Progenitor cell of endocrine pancreas (in vitro differentiated cells): ENCODE measurements around the gene ABCA3. TPM values are rescaled to one million over a fixed set of nuclear protein-coding genes. Genes with fewer than 3 reads are reported as not detected.

Experiments used
- DNase-seq: peaks from one replicate; pipeline ENCODE4 v3.0.0; 2021; ENCODE audit warnings: low spot score; ENCODE audit not compliant: unreplicated experiment
- H3K27ac Mint-ChIP-seq: 2 replicates; pipeline ENCODE4 v1.8.0; 2021; ENCODE audit warnings: mild to moderate bottlenecking, moderate library complexity, mixed read lengths
- H3K27me3 Mint-ChIP-seq: 2 replicates; pipeline ENCODE4 v1.8.0; 2021; ENCODE audit warnings: mixed read lengths
- H3K36me3 Mint-ChIP-seq: 2 replicates; pipeline ENCODE4 v1.8.0; 2022; ENCODE audit warnings: mixed read lengths; ENCODE audit not compliant: insufficient read depth
- H3K4me1 Mint-ChIP-seq: 2 replicates; pipeline ENCODE4 v1.8.0; 2021; ENCODE audit warnings: low read depth, mixed read lengths
- H3K4me3 Mint-ChIP-seq: 2 replicates; pipeline ENCODE4 v1.8.0; 2021; ENCODE audit warnings: low read depth, mild to moderate bottlenecking, moderate library complexity, mixed read lengths
- H3K9me3 Mint-ChIP-seq: 2 replicates; pipeline ENCODE4 v1.8.0; 2021; ENCODE audit warnings: low read depth, mixed read lengths
- CTCF ChIP-seq: fragments of 200-600 bp; sonication (generic); IDR thresholded peaks from one replicate; pipeline ENCODE4 v1.5.0; 2021; ENCODE audit warnings: antibody characterized with exemption, mild to moderate bottlenecking; ENCODE audit not compliant: unreplicated experiment
- total RNA-seq: library from RNA; stranded (reverse); gene quantifications from 2 replicates; pipeline ENCODE4 v1.2.1, GENCODE V29; 2021

ABCA3 gene
- total RNA-seq, 1 donor from 2014 or later = 6.9 TPM

GRCh38 chr16:2333231-2333630 is 7.3 kb downstream of the ABCA3 start:
- H3K36me3 Mint-ChIP-seq = no peaks in the 10 kb centered on the region
- no peak for DNase-seq
- H3K27ac Mint-ChIP-seq = no peak overlapping the region
- no peaks in the 10 kb centered on the region for H3K9me3 Mint-ChIP-seq
- peaks cover 60% of the 10 kb centered on the region for H3K27me3 Mint-ChIP-seq
- no peak overlapping the region for H3K4me3 Mint-ChIP-seq
- no peak for TF ChIP-seq CTCF
- no peaks in the 10 kb centered on the region for H3K4me1 Mint-ChIP-seq

GRCh38 chr16:2331931-2332267 is 8.6 kb downstream of the ABCA3 start:
- no peak for DNase-seq
- Mint-ChIP-seq H3K27me3 (peaks cover 51% of the 10 kb centered on the region), H3K4me3 (no peak overlapping the region), H3K36me3 (no peaks in the 10 kb centered on the region), H3K4me1 (no peaks in the 10 kb centered on the region), H3K9me3 (no peaks in the 10 kb centered on the region), H3K27ac (no peak overlapping the region)
- no peak for TF ChIP-seq CTCF

- Mint-ChIP-seq H3K27me3 (peaks cover 51% of the 10 kb centered on the region), H3K9me3 (no peaks in the 10 kb centered on the region), H3K4me1 (no peaks in the 10 kb centered on the region), H3K4me3 (no peak overlapping the region), H3K36me3 (no peaks in the 10 kb centered on the region), H3K27ac (no peak overlapping the region)
- DNase-seq = no peak
- TF ChIP-seq CTCF = no peak
Observed at GRCh38 chr16:2331199-2331930, 9.2 kb downstream of the ABCA3 start.

GRCh38 chr16:2329532-2329931 is 11.0 kb downstream of the ABCA3 start:
- H3K4me3 Mint-ChIP-seq = no peak overlapping the region
- no peaks in the 10 kb centered on the region for H3K9me3 Mint-ChIP-seq
- H3K36me3 Mint-ChIP-seq = no peaks in the 10 kb centered on the region
- no peaks in the 10 kb centered on the region for H3K4me1 Mint-ChIP-seq
- no peak for TF ChIP-seq CTCF
- peaks cover 42% of the 10 kb centered on the region for H3K27me3 Mint-ChIP-seq
- DNase-seq = no peak
- no peak overlapping the region for H3K27ac Mint-ChIP-seq

- TF ChIP-seq CTCF = no peak
- Mint-ChIP-seq H3K9me3 (no peaks in the 10 kb centered on the region), H3K36me3 (no peaks in the 10 kb centered on the region), H3K27ac (no peak overlapping the region), H3K27me3 (peaks cover 42% of the 10 kb centered on the region), H3K4me1 (no peaks in the 10 kb centered on the region), H3K4me3 (no peak overlapping the region)
- DNase-seq = no peak
Observed at GRCh38 chr16:2328428-2328827, 12.1 kb downstream of the ABCA3 start.
